GM23248 (cell line): ENCODE measurements around the gene BCAR3.

Experiments used
- EZH2 ChIP-seq: fragments of 200-600 bp; sonication (generic); IDR thresholded peaks from 2 replicates; pipeline ENCODE4 v1.6.1; 2018; ENCODE audit warnings: antibody characterized with exemption, mild to moderate bottlenecking; ENCODE audit not compliant: insufficient read depth, poor library complexity, severe bottlenecking
- EZH2phosphoT487 ChIP-seq: fragments of 200-600 bp; sonication (generic); IDR thresholded peaks from 2 replicates; pipeline ENCODE4 v1.6.1; 2018; ENCODE audit warnings: antibody characterized with exemption, moderate library complexity, mild to moderate bottlenecking, low read depth; ENCODE audit not compliant: insufficient read depth

DNA sequence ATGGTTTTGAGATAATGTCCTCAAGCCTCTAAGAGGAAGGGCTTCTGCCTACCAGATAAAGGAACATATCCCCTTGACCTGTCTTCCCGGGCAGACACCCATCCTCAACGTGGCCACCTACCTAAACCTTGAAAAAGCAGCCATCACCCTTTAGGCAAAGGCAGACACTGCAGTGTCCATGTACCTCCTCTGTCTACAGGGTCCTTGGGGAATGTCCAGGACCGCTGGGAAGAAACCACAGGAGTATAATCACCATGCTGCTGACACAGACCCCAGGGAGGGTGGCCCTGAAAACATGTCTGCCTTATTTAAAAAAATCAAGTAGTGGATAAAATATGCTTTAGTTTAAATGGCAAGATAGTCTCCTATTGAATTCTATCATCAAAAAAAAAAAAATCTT is 16.6 kb downstream of the BCAR3 start:
- TF ChIP-seq EZH2phosphoT487, result no peak
- TF ChIP-seq EZH2, result no peak
